Thyroid gland (tissue), 4 donors: Measurements from ENCODE around the gene HMCN2.

Experiments used
- POLR2A ChIP-seq, 2 donors: fragments of 450-650 bp; IDR thresholded peaks; one replicate each; pipeline ENCODE4 v1.6.1; 2017; ENCODE audit warnings: antibody characterized with exemption in 2 of 2, mild to moderate bottlenecking in 2 of 2, moderate library complexity in 1 of 2
- TF ChIP-seq, protein P1 (sequence below), 6 experiments: fragments of 200-600 bp in 3 of 6; fragments of 450-650 bp in 3 of 6; sonication (generic) in 3 of 6; IDR thresholded peaks; one replicate each; pipeline ENCODE4 v1.5.1; 2016 to 2019; ENCODE audit warnings: antibody characterized with exemption in 6 of 6, mild to moderate bottlenecking in 2 of 6, inconsistent platforms in 1 of 6, moderate library complexity in 1 of 6

DNA sequence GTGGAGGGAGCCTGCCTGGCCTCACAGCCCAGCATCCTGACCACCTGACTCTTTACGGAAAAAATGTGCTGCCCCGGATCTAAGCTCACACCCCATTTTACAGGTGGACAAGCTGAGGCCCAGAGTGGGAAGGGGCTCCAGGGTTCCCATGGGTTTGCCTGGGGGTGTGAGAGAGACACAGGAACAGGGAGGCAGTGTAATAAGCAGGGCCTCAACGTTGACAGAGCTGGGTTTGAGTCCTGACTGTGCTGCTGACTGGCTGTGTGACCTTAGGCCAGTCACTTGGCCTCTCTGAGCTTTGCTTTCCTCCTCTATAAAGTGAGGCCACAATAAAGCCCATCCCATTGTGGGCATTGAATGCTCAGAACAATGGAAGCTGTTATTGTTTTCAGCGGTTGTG lies 73.7 kb downstream of the HMCN2 start:
- TF ChIP-seq, protein P1, sequence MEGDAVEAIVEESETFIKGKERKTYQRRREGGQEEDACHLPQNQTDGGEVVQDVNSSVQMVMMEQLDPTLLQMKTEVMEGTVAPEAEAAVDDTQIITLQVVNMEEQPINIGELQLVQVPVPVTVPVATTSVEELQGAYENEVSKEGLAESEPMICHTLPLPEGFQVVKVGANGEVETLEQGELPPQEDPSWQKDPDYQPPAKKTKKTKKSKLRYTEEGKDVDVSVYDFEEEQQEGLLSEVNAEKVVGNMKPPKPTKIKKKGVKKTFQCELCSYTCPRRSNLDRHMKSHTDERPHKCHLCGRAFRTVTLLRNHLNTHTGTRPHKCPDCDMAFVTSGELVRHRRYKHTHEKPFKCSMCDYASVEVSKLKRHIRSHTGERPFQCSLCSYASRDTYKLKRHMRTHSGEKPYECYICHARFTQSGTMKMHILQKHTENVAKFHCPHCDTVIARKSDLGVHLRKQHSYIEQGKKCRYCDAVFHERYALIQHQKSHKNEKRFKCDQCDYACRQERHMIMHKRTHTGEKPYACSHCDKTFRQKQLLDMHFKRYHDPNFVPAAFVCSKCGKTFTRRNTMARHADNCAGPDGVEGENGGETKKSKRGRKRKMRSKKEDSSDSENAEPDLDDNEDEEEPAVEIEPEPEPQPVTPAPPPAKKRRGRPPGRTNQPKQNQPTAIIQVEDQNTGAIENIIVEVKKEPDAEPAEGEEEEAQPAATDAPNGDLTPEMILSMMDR (IDR thresholded peaks at IDR 0.05) = no peak
- no peak for TF ChIP-seq POLR2A (IDR thresholded peaks at IDR 0.05)
